ENCODE measurements around the gene CX3CR1.

CX3CR1 gene

DNA sequence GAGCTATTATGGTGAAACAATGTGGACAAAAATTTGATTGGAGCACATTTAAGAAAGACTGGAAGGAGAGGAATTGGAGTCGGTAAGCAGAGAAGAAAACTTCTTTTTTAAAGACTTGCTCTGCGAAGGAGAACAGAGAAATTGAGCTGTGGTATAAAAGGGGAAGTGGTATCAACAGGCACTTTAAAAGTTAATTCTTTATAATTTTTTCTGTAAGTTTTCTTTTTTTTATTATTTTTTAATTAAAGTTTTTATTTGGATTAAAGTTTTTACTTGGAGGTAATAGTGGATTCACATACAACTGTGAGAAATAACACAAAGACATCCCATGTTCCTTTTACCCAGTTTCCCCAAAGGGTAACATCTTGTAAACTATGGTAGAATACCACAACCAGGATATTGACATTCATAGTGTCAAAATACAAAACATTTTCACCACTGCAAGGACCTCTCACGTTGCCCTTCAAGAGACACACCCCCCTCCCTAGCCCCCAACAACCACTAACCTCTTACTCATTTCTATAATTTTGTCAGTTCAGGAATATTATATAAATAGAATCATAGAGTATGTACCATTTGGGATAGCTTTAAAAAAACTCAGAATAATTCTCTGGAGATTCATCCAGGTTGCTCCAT, 53.6 kb downstream of the CX3CR1 start:
- Histone ChIP-seq H3K9me2 (replicated peaks; ENCODE audit: control insufficient read depth, low read length) (no peaks in the 10 kb centered on the region), H3F3A (ENCODE audit: control insufficient read depth, insufficient read depth) (peaks cover 5% of the 10 kb centered on the region; the same call in 1 of the 2 replicates), H3K27me3 (ENCODE audit: control insufficient read depth, low read length) (no peaks in the 10 kb centered on the region), H4K20me1 (ENCODE audit: control insufficient read depth, insufficient read depth, low read depth, low read length) (no peaks in the 10 kb centered on the region), H3K36me3 (ENCODE audit: control insufficient read depth, low read length) (no peaks in the 10 kb centered on the region), H3K4me1 (ENCODE audit: control insufficient read depth, low read length) (peaks cover 11% of the 10 kb centered on the region), H3K4me3 (ENCODE audit: low read length) (0 out of 2 replicates have a peak overlapping the region, but pooled peaks have one; percentile 8), H3K79me2 (ENCODE audit: control insufficient read depth, low read length) (no peaks in the 10 kb centered on the region), H3K9me3 (ENCODE audit: control insufficient read depth, insufficient read depth, low read length) (no peaks in the 10 kb centered on the region), H3K4me2 (ENCODE audit: low read length) (peak overlapping the region; percentile 38), H3K27ac (ENCODE audit: low read depth, low read length) (no peak overlapping the region)
- TF ChIP-seq, protein P1, sequence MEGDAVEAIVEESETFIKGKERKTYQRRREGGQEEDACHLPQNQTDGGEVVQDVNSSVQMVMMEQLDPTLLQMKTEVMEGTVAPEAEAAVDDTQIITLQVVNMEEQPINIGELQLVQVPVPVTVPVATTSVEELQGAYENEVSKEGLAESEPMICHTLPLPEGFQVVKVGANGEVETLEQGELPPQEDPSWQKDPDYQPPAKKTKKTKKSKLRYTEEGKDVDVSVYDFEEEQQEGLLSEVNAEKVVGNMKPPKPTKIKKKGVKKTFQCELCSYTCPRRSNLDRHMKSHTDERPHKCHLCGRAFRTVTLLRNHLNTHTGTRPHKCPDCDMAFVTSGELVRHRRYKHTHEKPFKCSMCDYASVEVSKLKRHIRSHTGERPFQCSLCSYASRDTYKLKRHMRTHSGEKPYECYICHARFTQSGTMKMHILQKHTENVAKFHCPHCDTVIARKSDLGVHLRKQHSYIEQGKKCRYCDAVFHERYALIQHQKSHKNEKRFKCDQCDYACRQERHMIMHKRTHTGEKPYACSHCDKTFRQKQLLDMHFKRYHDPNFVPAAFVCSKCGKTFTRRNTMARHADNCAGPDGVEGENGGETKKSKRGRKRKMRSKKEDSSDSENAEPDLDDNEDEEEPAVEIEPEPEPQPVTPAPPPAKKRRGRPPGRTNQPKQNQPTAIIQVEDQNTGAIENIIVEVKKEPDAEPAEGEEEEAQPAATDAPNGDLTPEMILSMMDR (IDR thresholded peaks at IDR 0.05; ENCODE audit: low read depth, low read length, poor library complexity, severe bottlenecking): no peak
- TF ChIP-seq EZH2phosphoT487 (IDR thresholded peaks at IDR 0.05; ENCODE audit: borderline replicate concordance, low read length): no peak

DNA sequence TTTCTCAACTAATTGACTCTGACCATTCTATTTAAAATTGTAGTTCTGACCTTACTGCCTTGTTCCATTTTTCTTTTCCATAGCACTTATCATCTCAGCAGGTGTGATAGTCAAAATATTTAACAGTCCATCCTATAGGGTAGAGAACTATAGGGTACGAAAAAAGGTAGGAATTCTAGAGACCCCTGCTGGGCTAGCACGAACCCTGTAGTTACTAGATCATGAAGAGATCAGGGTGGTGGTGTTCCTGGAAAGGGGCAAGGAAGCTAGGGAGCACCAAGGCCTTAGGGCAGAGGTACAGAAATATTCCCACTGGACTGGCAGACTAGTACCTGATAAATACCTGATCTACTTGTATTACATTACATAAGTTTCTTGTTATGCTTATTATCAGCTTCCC, 55.5 kb downstream of the CX3CR1 start:
- no peak for TF ChIP-seq EZH2phosphoT487 (IDR thresholded peaks at IDR 0.05; ENCODE audit: borderline replicate concordance, low read length)
- TF ChIP-seq, protein P1 (IDR thresholded peaks at IDR 0.05; ENCODE audit: low read depth, low read length, poor library complexity, severe bottlenecking): no peak
- Histone ChIP-seq H3K4me1 (ENCODE audit: control insufficient read depth, low read length) (peaks cover 16% of the 10 kb centered on the region), H3K4me3 (ENCODE audit: low read length) (no peak overlapping the region), H3K4me2 (ENCODE audit: low read length) (no peak overlapping the region), H3K9me2 (replicated peaks; ENCODE audit: control insufficient read depth, low read length) (no peaks in the 10 kb centered on the region), H3K36me3 (ENCODE audit: control insufficient read depth, low read length) (no peaks in the 10 kb centered on the region), H3K27me3 (ENCODE audit: control insufficient read depth, low read length) (no peaks in the 10 kb centered on the region), H3K9me3 (ENCODE audit: control insufficient read depth, insufficient read depth, low read length) (no peaks in the 10 kb centered on the region), H3K27ac (ENCODE audit: low read depth, low read length) (no peak overlapping the region), H3F3A (ENCODE audit: control insufficient read depth, insufficient read depth) (0 out of 2 replicates have a peak, but pooled peaks cover 3% of the 10 kb centered on the region), H3K79me2 (ENCODE audit: control insufficient read depth, low read length) (no peaks in the 10 kb centered on the region), H4K20me1 (ENCODE audit: control insufficient read depth, insufficient read depth, low read depth, low read length) (no peaks in the 10 kb centered on the region)

DNA sequence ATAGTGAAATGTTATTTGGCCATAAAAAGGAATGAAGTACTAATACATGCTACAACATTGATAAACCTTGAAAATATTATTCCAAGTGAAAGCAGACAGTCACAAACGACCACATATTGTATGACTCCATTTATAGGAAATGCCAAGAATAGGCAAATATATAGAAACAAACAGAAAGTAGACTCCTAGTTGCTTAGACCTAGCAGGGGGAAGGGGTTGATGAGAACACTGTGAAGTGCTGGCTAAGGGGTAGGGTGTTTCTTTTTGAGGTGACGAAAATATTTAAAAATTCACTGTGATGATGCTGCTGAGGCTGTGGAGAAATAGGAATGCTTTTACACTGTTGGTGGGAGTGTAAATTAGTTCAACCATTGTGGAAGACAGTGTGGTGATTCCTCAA, 56.9 kb downstream of the CX3CR1 start:
- no peak for TF ChIP-seq EZH2phosphoT487 (IDR thresholded peaks at IDR 0.05; ENCODE audit: borderline replicate concordance, low read length)
- TF ChIP-seq, protein P1 (IDR thresholded peaks at IDR 0.05; ENCODE audit: low read depth, low read length, poor library complexity, severe bottlenecking): no peak
- Histone ChIP-seq H3K9me2 (replicated peaks; ENCODE audit: control insufficient read depth, low read length) (no peaks in the 10 kb centered on the region), H3F3A (ENCODE audit: control insufficient read depth, insufficient read depth) (0 out of 2 replicates have a peak, but pooled peaks cover 3% of the 10 kb centered on the region), H3K4me2 (ENCODE audit: low read length) (no peak overlapping the region), H3K27me3 (ENCODE audit: control insufficient read depth, low read length) (no peaks in the 10 kb centered on the region), H3K27ac (ENCODE audit: low read depth, low read length) (no peak overlapping the region), H3K4me1 (ENCODE audit: control insufficient read depth, low read length) (peaks cover 16% of the 10 kb centered on the region), H3K36me3 (ENCODE audit: control insufficient read depth, low read length) (no peaks in the 10 kb centered on the region), H3K4me3 (ENCODE audit: low read length) (no peak overlapping the region), H3K79me2 (ENCODE audit: control insufficient read depth, low read length) (no peaks in the 10 kb centered on the region), H3K9me3 (ENCODE audit: control insufficient read depth, insufficient read depth, low read length) (no peaks in the 10 kb centered on the region), H4K20me1 (ENCODE audit: control insufficient read depth, insufficient read depth, low read depth, low read length) (no peaks in the 10 kb centered on the region)
